Left ventricle myocardium superior (tissue), 1 donor: ENCODE measurements around the gene SP5. TPM values are rescaled to one million over a fixed set of nuclear protein-coding genes. Genes with fewer than 3 reads are reported as not detected.
A peak's percentile ranks its signal among the peaks of the same experiment; 100 is the strongest.

Experiments used
- ATAC-seq: fragments of 200-7000 bp; cut with Tn5 transposase; one replicate; pipeline ENCODE4 v1.9.1; 2020; ENCODE audit warnings: mild to moderate bottlenecking, moderate library complexity
- DNase-seq: peaks from one replicate; pipeline ENCODE4 v3.0.0-alpha.2; 2020
- intact Hi-C: fragments of 100-400 bp; cut with micrococcal nuclease; formaldehyde crosslinking; loops from one replicate; pipeline ENCODE4 v1.11.0; 2022
- total RNA-seq: library from RNA; stranded (reverse); fragmentation: NEBNext Ultra II Directional; extraction: Animal tissue kit (Norgen Biotek cat#: 25700); gene quantifications from one replicate; pipeline ENCODE4 v1.2.1, GENCODE V29; 2021
- donor health status: DM: no; HTN: yes; CAD: no; lungs with severe emphysema.

The SP5 gene
- total RNA-seq, 1 donor from 2014 or later: 0.12 TPM

- no peak for DNase-seq
- intact Hi-C loops: no loop called here
Observed at GRCh38 chr2:170707821-170708795, 7.0 kb upstream of the SP5 start.

GRCh38 chr2:170710609-170710979 lies 4.5 kb upstream of the SP5 start:
- DNase-seq (no peak), ATAC-seq (no peak)
- intact Hi-C loops: no loop called here

More at GRCh38 chr2:170707821-170708795, 7.0 kb upstream of the SP5 start:
- ATAC-seq: no peak

- intact Hi-C loops: no loop called here
- ATAC-seq (no peak), DNase-seq (no peak)
Observed at GRCh38 chr2:170711196-170711773, 3.9 kb upstream of the SP5 start.

GRCh38 chr2:170711774-170712652 lies 3.1 kb upstream of the SP5 start:
- intact Hi-C loops: no loop called here
- no peak for ATAC-seq
- DNase-seq: no peak

- DNase-seq: no peak
- no peak for ATAC-seq
- intact Hi-C loops: no loop called here
Observed at GRCh38 chr2:170712653-170713542, 2.2 kb upstream of the SP5 start.

GRCh38 chr2:170713543-170714380 lies 1.4 kb upstream of the SP5 start:
- intact Hi-C loops: no loop called here
- DNase-seq: no peak
- ATAC-seq: no peak

GRCh38 chr2:170714381-170715061 lies 616 bp upstream of the SP5 start:
- intact Hi-C loops: no loop called here
- DNase-seq (peak; percentile 45), ATAC-seq (peak; percentile 84)

GRCh38 chr2:170715932-170716777 lies 1.0 kb downstream of the SP5 start:
- no peak for ATAC-seq
- intact Hi-C loops: no loop called here
- no peak for DNase-seq

- ATAC-seq (peak; percentile 60), DNase-seq (peak; percentile 52)
- intact Hi-C loops: no loop called here
Observed at GRCh38 chr2:170716851-170717598, 1.9 kb downstream of the SP5 start.

GRCh38 chr2:170717599-170717963 lies 2.4 kb downstream of the SP5 start:
- no peak for DNase-seq
- no peak for ATAC-seq
- intact Hi-C loops: no loop called here

GRCh38 chr2:170717991-170718589 lies 3.0 kb downstream of the SP5 start:
- intact Hi-C loops: no loop called here
- ATAC-seq: no peak
- DNase-seq: no peak

- ATAC-seq (no peak), DNase-seq (no peak)
- intact Hi-C loops: no loop called here
Observed at GRCh38 chr2:170719810-170720209, 4.7 kb downstream of the SP5 start.

GRCh38 chr2:170721678-170722077 lies 6.5 kb downstream of the SP5 start:
- intact Hi-C loops: no loop called here
- ATAC-seq: no peak
- DNase-seq: no peak

GRCh38 chr2:170722301-170722700 lies 7.2 kb downstream of the SP5 start:
- no peak for DNase-seq
- intact Hi-C loops: no loop called here
- ATAC-seq: no peak

- ATAC-seq (no peak), DNase-seq (no peak)
- intact Hi-C loops: no loop called here
Observed at GRCh38 chr2:170723446-170723958, 8.4 kb downstream of the SP5 start.
